Embryonic facial prominence (tissue), 1 donor: ENCODE data around the gene FMN1.

Experiments
- DNase-seq: peaks from one replicate; pipeline ENCODE4 v3.0.0-alpha.2; 2016; ENCODE audit errors: extremely low spot score

Gene FMN1

GRCh38 chr15:33048255-33048654 lies 146.3 kb downstream of the FMN1 start:
- no peak for DNase-seq

- DNase-seq = no peak
Measured at GRCh38 chr15:33047077-33047476, 147.4 kb downstream of the FMN1 start.

- DNase-seq = no peak
Measured at GRCh38 chr15:33046329-33046728, 148.2 kb downstream of the FMN1 start.

GRCh38 chr15:33045066-33045810 lies 149.3 kb downstream of the FMN1 start:
- no peak for DNase-seq

GRCh38 chr15:33044598-33044997 lies 149.9 kb downstream of the FMN1 start:
- DNase-seq = no peak

GRCh38 chr15:33043636-33044035 lies 150.9 kb downstream of the FMN1 start:
- no peak for DNase-seq

- no peak for DNase-seq
Measured at GRCh38 chr15:33040496-33040895, 154.0 kb downstream of the FMN1 start.

GRCh38 chr15:33034588-33034987 lies 159.9 kb downstream of the FMN1 start:
- no peak for DNase-seq

GRCh38 chr15:33032053-33032452 lies 162.5 kb downstream of the FMN1 start:
- no peak for DNase-seq

- DNase-seq = no peak
Measured at GRCh38 chr15:33031324-33031821, 163.1 kb downstream of the FMN1 start.

- DNase-seq = no peak
Measured at GRCh38 chr15:33030315-33030714, 164.2 kb downstream of the FMN1 start.

- no peak for DNase-seq
Measured at GRCh38 chr15:33029109-33029652, 165.3 kb downstream of the FMN1 start.

- DNase-seq = no peak
Measured at GRCh38 chr15:33028495-33028894, 166.0 kb downstream of the FMN1 start.

GRCh38 chr15:33027306-33028035 lies 167.0 kb downstream of the FMN1 start:
- DNase-seq = no peak

GRCh38 chr15:33026614-33027013 lies 167.9 kb downstream of the FMN1 start:
- DNase-seq = no peak

- no peak for DNase-seq
Measured at GRCh38 chr15:33022629-33023028, 171.9 kb downstream of the FMN1 start.

- no peak for DNase-seq
Measured at GRCh38 chr15:33021806-33022389, 172.6 kb downstream of the FMN1 start.

- no peak for DNase-seq
Measured at GRCh38 chr15:33019354-33019981, 175.0 kb downstream of the FMN1 start.

GRCh38 chr15:33016405-33017024 lies 178.0 kb downstream of the FMN1 start:
- DNase-seq = no peak

GRCh38 chr15:33014586-33014985 lies 179.9 kb downstream of the FMN1 start:
- DNase-seq = no peak

- no peak for DNase-seq
Measured at GRCh38 chr15:33013827-33014445, 180.6 kb downstream of the FMN1 start.
